Panc1 (cell line): Measurements from ENCODE around the gene DEFB131B.
"Not testable (repeated sequence)": the region's sequence is repeated elsewhere in the genome, so short reads cannot be mapped to it uniquely, and the experiment has no call there.

Source experiments
- POLR2AphosphoS5 ChIP-seq: IDR thresholded peaks from 2 replicates; pipeline ENCODE4 v1.6.1; 2012; ENCODE audit warnings: mild to moderate bottlenecking, low read depth, low read length, moderate library complexity
- TF ChIP-seq, protein P1 (sequence below): fragments of 450-650 bp; IDR thresholded peaks from 2 replicates; pipeline ENCODE4 v1.5.1; 2017; ENCODE audit warnings: mild to moderate bottlenecking
- TF ChIP-seq, protein P2 (sequence below), 2 experiments: IDR thresholded peaks; 2 replicates each; pipeline ENCODE4 v1.6.1; 2011 to 2012; ENCODE audit warnings: low read depth in 2 of 2, control low read depth in 1 of 2, low read length in 1 of 2, mild to moderate bottlenecking in 1 of 2, moderate library complexity in 1 of 2; ENCODE audit not compliant: insufficient read depth in 1 of 2

DNA sequence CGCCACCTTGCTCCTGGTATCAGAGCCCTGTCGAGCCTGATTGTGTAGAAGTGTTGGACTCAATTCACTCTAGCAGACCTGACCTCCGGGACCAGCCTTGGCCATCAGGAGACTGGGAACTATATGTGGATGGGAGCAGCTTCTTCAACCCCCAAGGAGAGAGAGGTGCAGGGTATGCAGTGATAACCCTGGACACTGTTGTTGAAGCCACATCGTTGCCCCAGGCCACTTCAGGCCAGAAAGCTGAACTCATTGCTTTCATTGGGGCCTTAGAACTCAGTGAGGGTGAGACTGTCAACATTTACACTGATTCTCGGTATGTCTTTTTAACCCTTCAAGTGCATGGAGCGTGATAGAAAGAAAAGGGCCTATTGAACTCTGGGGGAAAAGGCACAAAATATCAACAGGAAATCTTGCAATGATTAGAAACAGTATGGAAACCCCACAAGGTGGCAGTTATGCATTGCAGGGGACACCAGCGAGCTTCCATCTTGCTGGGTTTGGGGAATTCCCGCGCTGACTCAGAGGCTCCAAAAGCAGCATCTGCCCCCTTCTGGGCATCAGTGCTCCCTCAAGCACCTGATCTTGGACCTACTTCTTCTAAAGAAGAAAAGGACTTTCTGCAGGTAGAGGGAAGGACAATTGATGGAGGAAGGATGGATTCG, 33.2 kb downstream of the DEFB131B start:
- TF ChIP-seq, protein P1, sequence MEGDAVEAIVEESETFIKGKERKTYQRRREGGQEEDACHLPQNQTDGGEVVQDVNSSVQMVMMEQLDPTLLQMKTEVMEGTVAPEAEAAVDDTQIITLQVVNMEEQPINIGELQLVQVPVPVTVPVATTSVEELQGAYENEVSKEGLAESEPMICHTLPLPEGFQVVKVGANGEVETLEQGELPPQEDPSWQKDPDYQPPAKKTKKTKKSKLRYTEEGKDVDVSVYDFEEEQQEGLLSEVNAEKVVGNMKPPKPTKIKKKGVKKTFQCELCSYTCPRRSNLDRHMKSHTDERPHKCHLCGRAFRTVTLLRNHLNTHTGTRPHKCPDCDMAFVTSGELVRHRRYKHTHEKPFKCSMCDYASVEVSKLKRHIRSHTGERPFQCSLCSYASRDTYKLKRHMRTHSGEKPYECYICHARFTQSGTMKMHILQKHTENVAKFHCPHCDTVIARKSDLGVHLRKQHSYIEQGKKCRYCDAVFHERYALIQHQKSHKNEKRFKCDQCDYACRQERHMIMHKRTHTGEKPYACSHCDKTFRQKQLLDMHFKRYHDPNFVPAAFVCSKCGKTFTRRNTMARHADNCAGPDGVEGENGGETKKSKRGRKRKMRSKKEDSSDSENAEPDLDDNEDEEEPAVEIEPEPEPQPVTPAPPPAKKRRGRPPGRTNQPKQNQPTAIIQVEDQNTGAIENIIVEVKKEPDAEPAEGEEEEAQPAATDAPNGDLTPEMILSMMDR, result not testable (repeated sequence)
- TF ChIP-seq, protein P2, sequence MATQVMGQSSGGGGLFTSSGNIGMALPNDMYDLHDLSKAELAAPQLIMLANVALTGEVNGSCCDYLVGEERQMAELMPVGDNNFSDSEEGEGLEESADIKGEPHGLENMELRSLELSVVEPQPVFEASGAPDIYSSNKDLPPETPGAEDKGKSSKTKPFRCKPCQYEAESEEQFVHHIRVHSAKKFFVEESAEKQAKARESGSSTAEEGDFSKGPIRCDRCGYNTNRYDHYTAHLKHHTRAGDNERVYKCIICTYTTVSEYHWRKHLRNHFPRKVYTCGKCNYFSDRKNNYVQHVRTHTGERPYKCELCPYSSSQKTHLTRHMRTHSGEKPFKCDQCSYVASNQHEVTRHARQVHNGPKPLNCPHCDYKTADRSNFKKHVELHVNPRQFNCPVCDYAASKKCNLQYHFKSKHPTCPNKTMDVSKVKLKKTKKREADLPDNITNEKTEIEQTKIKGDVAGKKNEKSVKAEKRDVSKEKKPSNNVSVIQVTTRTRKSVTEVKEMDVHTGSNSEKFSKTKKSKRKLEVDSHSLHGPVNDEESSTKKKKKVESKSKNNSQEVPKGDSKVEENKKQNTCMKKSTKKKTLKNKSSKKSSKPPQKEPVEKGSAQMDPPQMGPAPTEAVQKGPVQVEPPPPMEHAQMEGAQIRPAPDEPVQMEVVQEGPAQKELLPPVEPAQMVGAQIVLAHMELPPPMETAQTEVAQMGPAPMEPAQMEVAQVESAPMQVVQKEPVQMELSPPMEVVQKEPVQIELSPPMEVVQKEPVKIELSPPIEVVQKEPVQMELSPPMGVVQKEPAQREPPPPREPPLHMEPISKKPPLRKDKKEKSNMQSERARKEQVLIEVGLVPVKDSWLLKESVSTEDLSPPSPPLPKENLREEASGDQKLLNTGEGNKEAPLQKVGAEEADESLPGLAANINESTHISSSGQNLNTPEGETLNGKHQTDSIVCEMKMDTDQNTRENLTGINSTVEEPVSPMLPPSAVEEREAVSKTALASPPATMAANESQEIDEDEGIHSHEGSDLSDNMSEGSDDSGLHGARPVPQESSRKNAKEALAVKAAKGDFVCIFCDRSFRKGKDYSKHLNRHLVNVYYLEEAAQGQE (IDR thresholded peaks at IDR 0.05; ENCODE audit: insufficient read depth in 1 of 2, low read depth in 2 of 2, low read length in 1 of 2), result not testable (repeated sequence)
- not testable (repeated sequence) for TF ChIP-seq POLR2AphosphoS5
